ENCODE results near the gene PDCD4. TPM values are rescaled to one million over a fixed set of nuclear protein-coding genes. Genes with fewer than 3 reads are reported as not detected.

PDCD4 gene
- total and polyA plus RNA-seq, 9 of the 15 experiments (the other 6 are each of a cell fraction or from before 2014, with no cell fraction given): 12.9 to 44.1 (median 33.7) TPM

GRCh38 chr10:110858297-110858934 lies 13.3 kb upstream of the PDCD4 start (continued):
- TF ChIP-seq, protein P1, sequence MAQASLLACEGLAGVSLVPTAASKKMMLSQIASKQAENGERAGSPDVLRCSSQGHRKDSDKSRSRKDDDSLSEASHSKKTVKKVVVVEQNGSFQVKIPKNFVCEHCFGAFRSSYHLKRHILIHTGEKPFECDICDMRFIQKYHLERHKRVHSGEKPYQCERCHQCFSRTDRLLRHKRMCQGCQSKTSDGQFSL (CRISPR knock-in tag; IDR thresholded peaks at IDR 0.05): no peak
- TF ChIP-seq, protein P1 (tag; IDR thresholded peaks at IDR 0.05): no peak
- TF ChIP-seq GTF2E2 (tag; IDR thresholded peaks at IDR 0.05) (no peak), ZNF175 (CRISPR knock-in tag; IDR thresholded peaks at IDR 0.05; ENCODE audit: low read depth) (no peak), HSF4 (CRISPR knock-in tag; IDR thresholded peaks at IDR 0.05; ENCODE audit: borderline replicate concordance) (no peak), POLR2AphosphoS5 (IDR thresholded peaks at IDR 0.05; ENCODE audit: control insufficient read depth, insufficient read depth, low read depth, low read length) (peak; percentile 82; the same call in 1 of the 2 replicates), NFE2 (IDR thresholded peaks at IDR 0.05; ENCODE audit: low read depth) (no peak), ARID1B (IDR thresholded peaks at IDR 0.05) (peak; percentile 95), TEAD4 (IDR thresholded peaks at IDR 0.05; ENCODE audit: low read length) (peak; percentile 94), TEAD4 (CRISPR knock-in tag; IDR thresholded peaks at IDR 0.05; ENCODE audit: borderline replicate concordance) (no peak), MYC (IDR thresholded peaks at IDR 0.05; ENCODE audit: low read depth, low read length) (peak; percentile 32; the same call in 1 of the 2 replicates), MYC (CRISPR knock-in tag; IDR thresholded peaks at IDR 0.05; ENCODE audit: borderline replicate concordance, low read depth) (no peak), CREB5 (CRISPR knock-in tag; IDR thresholded peaks at IDR 0.05) (no peak)
- TF ChIP-seq, protein P2, sequence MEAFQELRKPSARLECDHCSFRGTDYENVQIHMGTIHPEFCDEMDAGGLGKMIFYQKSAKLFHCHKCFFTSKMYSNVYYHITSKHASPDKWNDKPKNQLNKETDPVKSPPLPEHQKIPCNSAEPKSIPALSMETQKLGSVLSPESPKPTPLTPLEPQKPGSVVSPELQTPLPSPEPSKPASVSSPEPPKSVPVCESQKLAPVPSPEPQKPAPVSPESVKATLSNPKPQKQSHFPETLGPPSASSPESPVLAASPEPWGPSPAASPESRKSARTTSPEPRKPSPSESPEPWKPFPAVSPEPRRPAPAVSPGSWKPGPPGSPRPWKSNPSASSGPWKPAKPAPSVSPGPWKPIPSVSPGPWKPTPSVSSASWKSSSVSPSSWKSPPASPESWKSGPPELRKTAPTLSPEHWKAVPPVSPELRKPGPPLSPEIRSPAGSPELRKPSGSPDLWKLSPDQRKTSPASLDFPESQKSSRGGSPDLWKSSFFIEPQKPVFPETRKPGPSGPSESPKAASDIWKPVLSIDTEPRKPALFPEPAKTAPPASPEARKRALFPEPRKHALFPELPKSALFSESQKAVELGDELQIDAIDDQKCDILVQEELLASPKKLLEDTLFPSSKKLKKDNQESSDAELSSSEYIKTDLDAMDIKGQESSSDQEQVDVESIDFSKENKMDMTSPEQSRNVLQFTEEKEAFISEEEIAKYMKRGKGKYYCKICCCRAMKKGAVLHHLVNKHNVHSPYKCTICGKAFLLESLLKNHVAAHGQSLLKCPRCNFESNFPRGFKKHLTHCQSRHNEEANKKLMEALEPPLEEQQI (IDR thresholded peaks at IDR 0.05): peak; percentile 57; the same call in 1 of the 2 replicates
- TF ChIP-seq, protein P3, sequence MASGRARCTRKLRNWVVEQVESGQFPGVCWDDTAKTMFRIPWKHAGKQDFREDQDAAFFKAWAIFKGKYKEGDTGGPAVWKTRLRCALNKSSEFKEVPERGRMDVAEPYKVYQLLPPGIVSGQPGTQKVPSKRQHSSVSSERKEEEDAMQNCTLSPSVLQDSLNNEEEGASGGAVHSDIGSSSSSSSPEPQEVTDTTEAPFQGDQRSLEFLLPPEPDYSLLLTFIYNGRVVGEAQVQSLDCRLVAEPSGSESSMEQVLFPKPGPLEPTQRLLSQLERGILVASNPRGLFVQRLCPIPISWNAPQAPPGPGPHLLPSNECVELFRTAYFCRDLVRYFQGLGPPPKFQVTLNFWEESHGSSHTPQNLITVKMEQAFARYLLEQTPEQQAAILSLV (tag; IDR thresholded peaks at IDR 0.05): no peak
